AG09309 (cell line): ENCODE results near the gene MAPK8.

Experiments used
- DNase-seq: peaks from one replicate; pipeline ENCODE4 v3.0.0-alpha.2; 2010; ENCODE audit warnings: low read depth
- H3K4me3 ChIP-seq: 2 replicates; pipeline ENCODE4 v1.5.1; 2011; ENCODE audit warnings: mild to moderate bottlenecking, low read depth, low read length, moderate library complexity; ENCODE audit not compliant: control insufficient read depth
- CTCF ChIP-seq: IDR thresholded peaks from 2 replicates; pipeline ENCODE4 v1.5.1; 2011; ENCODE audit warnings: mild to moderate bottlenecking, low read depth, low read length, inconsistent platforms; ENCODE audit not compliant: insufficient read depth, control insufficient read depth; ENCODE audit errors: missing control alignments

MAPK8 gene

GRCh38 chr10:48445932-48446331, 139.5 kb downstream of the MAPK8 start:
- no peak overlapping the region for H3K4me3 ChIP-seq
- no peak for TF ChIP-seq CTCF
- DNase-seq: no peak

GRCh38 chr10:48446785-48447184, 140.3 kb downstream of the MAPK8 start:
- TF ChIP-seq CTCF: no peak
- DNase-seq: no peak
- no peak overlapping the region for H3K4me3 ChIP-seq

- TF ChIP-seq CTCF: no peak
- H3K4me3 ChIP-seq: no peak overlapping the region
- DNase-seq: no peak
Measured at GRCh38 chr10:48447356-48448215, 141.1 kb downstream of the MAPK8 start.

- TF ChIP-seq CTCF: no peak
Measured at GRCh38 chr10:48448796-48449195, 142.3 kb downstream of the MAPK8 start.

GRCh38 chr10:48449501-48450232, 143.2 kb downstream of the MAPK8 start:
- no peak for DNase-seq
- no peak overlapping the region for H3K4me3 ChIP-seq

More at GRCh38 chr10:48448796-48449195, 142.3 kb downstream of the MAPK8 start:
- no peak overlapping the region for H3K4me3 ChIP-seq
- DNase-seq: no peak

More at GRCh38 chr10:48449501-48450232, 143.2 kb downstream of the MAPK8 start:
- no peak for TF ChIP-seq CTCF
